GF-D8 (cell line): ENCODE measurements around the gene SLC25A3.
A peak's percentile ranks its signal among the peaks of the same experiment; 100 is the strongest.
"Not testable (repeated sequence)": the region's sequence is repeated elsewhere in the genome, so short reads cannot be mapped to it uniquely, and the experiment has no call there.

Experiments
- DNase-seq: peaks from one replicate; lab custom pipeline; 2025; lab: John Stamatoyannopoulos, UW

The SLC25A3 gene

GRCh38 chr12:98593351-98594049 lies at the start of gene SLC25A3:
TSS of gene SLC25A3 (plus strand) at chr12:98593686. CDS start at chr12:98593979, 293 bp downstream.
- peak; percentile 93 for DNase-seq

- DNase-seq, result no peak
Observed at GRCh38 chr12:98543701-98544100, 49.8 kb upstream of the SLC25A3 start.

GRCh38 chr12:98544751-98545150 lies 48.7 kb upstream of the SLC25A3 start:
- DNase-seq, result no peak

- no peak for DNase-seq
Observed at GRCh38 chr12:98549371-98550110, 43.9 kb upstream of the SLC25A3 start.

GRCh38 chr12:98551787-98552186 lies 41.7 kb upstream of the SLC25A3 start:
- no peak for DNase-seq

GRCh38 chr12:98558097-98558496 lies 35.4 kb upstream of the SLC25A3 start:
- DNase-seq, result not testable (repeated sequence)

- no peak for DNase-seq
Observed at GRCh38 chr12:98559666-98560065, 33.8 kb upstream of the SLC25A3 start.

- no peak for DNase-seq
Observed at GRCh38 chr12:98561846-98562245, 31.6 kb upstream of the SLC25A3 start.

- DNase-seq, result no peak
Observed at GRCh38 chr12:98572010-98572409, 21.5 kb upstream of the SLC25A3 start.

- DNase-seq, result no peak
Observed at GRCh38 chr12:98574110-98574509, 19.4 kb upstream of the SLC25A3 start.

- DNase-seq, result no peak
Observed at GRCh38 chr12:98575013-98575412, 18.5 kb upstream of the SLC25A3 start.

GRCh38 chr12:98576795-98577194 lies 16.7 kb upstream of the SLC25A3 start:
- DNase-seq, result not testable (repeated sequence)

- no peak for DNase-seq
Observed at GRCh38 chr12:98578392-98578791, 15.1 kb upstream of the SLC25A3 start.

GRCh38 chr12:98578821-98579220 lies 14.7 kb upstream of the SLC25A3 start:
- no peak for DNase-seq

- DNase-seq, result no peak
Observed at GRCh38 chr12:98579347-98579746, 14.1 kb upstream of the SLC25A3 start.

- no peak for DNase-seq
Observed at GRCh38 chr12:98579835-98580234, 13.7 kb upstream of the SLC25A3 start.

- DNase-seq, result no peak
Observed at GRCh38 chr12:98580695-98581094, 12.8 kb upstream of the SLC25A3 start.

- no peak for DNase-seq
Observed at GRCh38 chr12:98581101-98581500, 12.4 kb upstream of the SLC25A3 start.

- DNase-seq, result no peak
Observed at GRCh38 chr12:98582093-98582492, 11.4 kb upstream of the SLC25A3 start.

- DNase-seq, result no peak
Observed at GRCh38 chr12:98587084-98587483, 6.4 kb upstream of the SLC25A3 start.

GRCh38 chr12:98591209-98591608 lies 2.3 kb upstream of the SLC25A3 start:
- peak; percentile 18 for DNase-seq

- peak; percentile 30 for DNase-seq
Observed at GRCh38 chr12:98592825-98593322, 612 bp upstream of the SLC25A3 start.
